Type B pancreatic cell (in vitro differentiated cells): Measurements from ENCODE around the gene SNED1. TPM values are rescaled to one million over a fixed set of nuclear protein-coding genes. Genes with fewer than 3 reads are reported as not detected.

Source experiments
- DNase-seq: peaks from one replicate; pipeline ENCODE4 v3.0.0; 2021; ENCODE audit warnings: mixed read lengths; ENCODE audit not compliant: unreplicated experiment; ENCODE audit errors: extremely low spot score
- H3K27ac Mint-ChIP-seq: 2 replicates; pipeline ENCODE4 v1.8.0; 2021; ENCODE audit warnings: mild to moderate bottlenecking, mixed read lengths
- H3K27me3 Mint-ChIP-seq: 2 replicates; pipeline ENCODE4 v1.8.0; 2021; ENCODE audit warnings: mixed read lengths
- H3K36me3 Mint-ChIP-seq: 2 replicates; pipeline ENCODE4 v1.8.0; 2021; ENCODE audit warnings: mixed read lengths
- H3K4me1 Mint-ChIP-seq: one replicate; pipeline ENCODE4 v1.8.0; 2021; ENCODE audit warnings: mixed read lengths; ENCODE audit not compliant: unreplicated experiment
- H3K4me3 Mint-ChIP-seq: 2 replicates; pipeline ENCODE4 v1.8.0; 2021; ENCODE audit warnings: mild to moderate bottlenecking, mixed read lengths
- H3K9me3 Mint-ChIP-seq: 2 replicates; pipeline ENCODE4 v1.8.0; 2021; ENCODE audit warnings: mixed read lengths
- total RNA-seq: library from RNA; stranded (reverse); gene quantifications from 2 replicates; pipeline ENCODE4 v1.2.1, GENCODE V29; 2021; ENCODE audit warnings: low replicate concordance
- TF ChIP-seq, protein P1 (sequence below): fragments of 200-600 bp; sonication (generic); conservative IDR thresholded peaks from 2 replicates; pipeline ENCODE4 v1.5.0; 2021; ENCODE audit warnings: antibody characterized with exemption, mild to moderate bottlenecking

The SNED1 gene
- total RNA-seq, 1 donor from 2014 or later: 140 TPM

- Mint-ChIP-seq H3K27me3 (no peaks in the 10 kb centered on the region), H3K4me3 (no peak overlapping the region), H3K4me1 (peaks cover 5% of the 10 kb centered on the region), H3K9me3 (no peaks in the 10 kb centered on the region), H3K27ac (no peak overlapping the region), H3K36me3 (peaks cover 8% of the 10 kb centered on the region)
- DNase-seq: no peak
- TF ChIP-seq, protein P1, sequence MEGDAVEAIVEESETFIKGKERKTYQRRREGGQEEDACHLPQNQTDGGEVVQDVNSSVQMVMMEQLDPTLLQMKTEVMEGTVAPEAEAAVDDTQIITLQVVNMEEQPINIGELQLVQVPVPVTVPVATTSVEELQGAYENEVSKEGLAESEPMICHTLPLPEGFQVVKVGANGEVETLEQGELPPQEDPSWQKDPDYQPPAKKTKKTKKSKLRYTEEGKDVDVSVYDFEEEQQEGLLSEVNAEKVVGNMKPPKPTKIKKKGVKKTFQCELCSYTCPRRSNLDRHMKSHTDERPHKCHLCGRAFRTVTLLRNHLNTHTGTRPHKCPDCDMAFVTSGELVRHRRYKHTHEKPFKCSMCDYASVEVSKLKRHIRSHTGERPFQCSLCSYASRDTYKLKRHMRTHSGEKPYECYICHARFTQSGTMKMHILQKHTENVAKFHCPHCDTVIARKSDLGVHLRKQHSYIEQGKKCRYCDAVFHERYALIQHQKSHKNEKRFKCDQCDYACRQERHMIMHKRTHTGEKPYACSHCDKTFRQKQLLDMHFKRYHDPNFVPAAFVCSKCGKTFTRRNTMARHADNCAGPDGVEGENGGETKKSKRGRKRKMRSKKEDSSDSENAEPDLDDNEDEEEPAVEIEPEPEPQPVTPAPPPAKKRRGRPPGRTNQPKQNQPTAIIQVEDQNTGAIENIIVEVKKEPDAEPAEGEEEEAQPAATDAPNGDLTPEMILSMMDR: no peak
Measured at GRCh38 chr2:241139531-241140444, 141.4 kb downstream of the SNED1 start.

- Mint-ChIP-seq H3K27ac (no peak overlapping the region), H3K9me3 (no peaks in the 10 kb centered on the region), H3K4me3 (no peak overlapping the region), H3K4me1 (peaks cover 5% of the 10 kb centered on the region), H3K36me3 (peaks cover 8% of the 10 kb centered on the region), H3K27me3 (no peaks in the 10 kb centered on the region)
- TF ChIP-seq, protein P1: no peak
- DNase-seq: no peak
Measured at GRCh38 chr2:241140445-241140840, 142.0 kb downstream of the SNED1 start.

DNA sequence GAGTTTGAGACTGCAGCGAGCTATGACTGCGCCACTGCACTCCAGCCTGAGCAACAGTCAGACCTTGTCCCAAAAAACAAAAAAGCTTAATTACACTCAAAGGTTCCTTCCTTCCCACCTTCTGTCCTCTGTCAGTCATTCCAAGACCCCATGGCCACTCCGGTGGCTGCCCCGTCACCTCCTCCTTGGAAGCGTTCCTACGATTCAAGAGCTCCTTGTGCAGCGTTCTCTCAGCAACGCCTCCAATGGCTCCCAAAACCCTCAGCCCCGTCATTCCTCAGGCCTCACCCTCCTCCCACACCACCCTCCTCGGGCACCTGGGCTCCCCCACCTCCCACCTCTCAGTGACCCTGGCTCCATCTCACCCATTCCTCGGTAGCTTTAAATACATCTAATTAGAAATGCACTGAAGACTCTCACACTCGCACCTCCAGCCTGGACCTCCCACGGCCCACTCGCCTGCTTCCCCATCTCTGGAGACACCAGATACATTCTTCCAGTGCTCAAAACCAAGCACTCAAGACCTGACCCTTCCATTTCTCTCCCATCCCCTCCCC lies 142.9 kb downstream of the SNED1 start:
- no peaks in the 10 kb centered on the region for H3K27me3 Mint-ChIP-seq
- H3K27ac Mint-ChIP-seq: no peak overlapping the region
- H3K36me3 Mint-ChIP-seq: peaks cover 8% of the 10 kb centered on the region
- no peaks in the 10 kb centered on the region for H3K9me3 Mint-ChIP-seq
- H3K4me3 Mint-ChIP-seq: no peak overlapping the region
- no peak for DNase-seq
- H3K4me1 Mint-ChIP-seq: peaks cover 5% of the 10 kb centered on the region
- TF ChIP-seq, protein P1: no peak

GRCh38 chr2:241142063-241142462 lies 143.6 kb downstream of the SNED1 start:
- Mint-ChIP-seq H3K27me3 (no peaks in the 10 kb centered on the region), H3K4me1 (peaks cover 5% of the 10 kb centered on the region), H3K36me3 (peaks cover 8% of the 10 kb centered on the region), H3K9me3 (no peaks in the 10 kb centered on the region), H3K4me3 (no peak overlapping the region), H3K27ac (no peak overlapping the region)
- TF ChIP-seq, protein P1: no peak
- no peak for DNase-seq

- Mint-ChIP-seq H3K36me3 (peaks cover 8% of the 10 kb centered on the region), H3K9me3 (no peaks in the 10 kb centered on the region), H3K4me1 (peaks cover 5% of the 10 kb centered on the region), H3K4me3 (no peak overlapping the region), H3K27me3 (no peaks in the 10 kb centered on the region), H3K27ac (no peak overlapping the region)
- DNase-seq: no peak
- TF ChIP-seq, protein P1: no peak
Measured at GRCh38 chr2:241142593-241142992, 144.2 kb downstream of the SNED1 start.

Other genes with a start within 250 kb of the SNED1 start
- 78.4 and 112 TPM in 2 replicates for gene KIF1A, start 178.4 kb upstream of the SNED1 start, total RNA-seq
- gene AGXT, start 129.8 kb upstream of the SNED1 start, total RNA-seq: 0.51 and 1.00 TPM in 2 replicates
- 62.0 and 157 TPM in 2 replicates for gene MAB21L4, start 102.5 kb upstream of the SNED1 start, total RNA-seq
- 0.68 and 0.98 TPM in 2 replicates for gene CROCC2, start 92.3 kb upstream of the SNED1 start, total RNA-seq
- gene MTERF4, start 103.7 kb downstream of the SNED1 start, total RNA-seq: 38.9 and 46.3 TPM in 2 replicates
- 31.8 and 50.9 TPM in 2 replicates for gene PASK, start 150.9 kb downstream of the SNED1 start, total RNA-seq
- gene PPP1R7, start 151.8 kb downstream of the SNED1 start, total RNA-seq: 50.7 and 52.4 TPM in 2 replicates
- 1.7 and 3.3 TPM in 2 replicates for gene ANO7, start 190.1 kb downstream of the SNED1 start, total RNA-seq